B cell (primary cell): ENCODE results near the gene VAV3.

Source experiments
- EZH2 ChIP-seq: IDR thresholded peaks from 2 replicates; pipeline ENCODE4 v1.6.1; 2012; ENCODE audit warnings: borderline replicate concordance, low read depth, mild to moderate bottlenecking, moderate library complexity, low read length; ENCODE audit not compliant: insufficient read depth, poor library complexity, severe bottlenecking
- TF ChIP-seq, protein P1 (sequence below): fragments of 200-600 bp; IDR thresholded peaks from one replicate; pipeline ENCODE4 v1.8.0; 2022; ENCODE audit warnings: antibody characterized with exemption, mild to moderate bottlenecking

DNA sequence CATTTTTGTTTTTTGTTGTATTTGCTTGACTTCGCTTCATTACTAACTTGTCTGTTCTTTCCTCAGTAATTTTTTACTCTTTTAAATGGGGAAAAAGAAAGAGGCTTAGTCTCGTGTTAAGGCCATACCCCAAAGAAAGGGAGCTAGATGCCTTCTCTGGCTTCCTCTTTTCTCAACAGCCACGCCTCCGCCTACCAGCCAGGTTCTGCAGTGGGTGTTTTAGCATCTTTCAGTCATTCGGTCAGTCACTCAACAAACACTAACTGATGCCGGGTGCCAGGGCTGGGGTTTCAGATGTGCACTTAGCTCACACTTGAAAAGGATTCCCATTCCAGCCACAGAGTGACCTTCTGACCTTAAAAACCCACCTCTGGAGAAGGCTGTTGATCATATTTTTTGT, 46.3 kb upstream of the VAV3 start:
- TF ChIP-seq, protein P1, sequence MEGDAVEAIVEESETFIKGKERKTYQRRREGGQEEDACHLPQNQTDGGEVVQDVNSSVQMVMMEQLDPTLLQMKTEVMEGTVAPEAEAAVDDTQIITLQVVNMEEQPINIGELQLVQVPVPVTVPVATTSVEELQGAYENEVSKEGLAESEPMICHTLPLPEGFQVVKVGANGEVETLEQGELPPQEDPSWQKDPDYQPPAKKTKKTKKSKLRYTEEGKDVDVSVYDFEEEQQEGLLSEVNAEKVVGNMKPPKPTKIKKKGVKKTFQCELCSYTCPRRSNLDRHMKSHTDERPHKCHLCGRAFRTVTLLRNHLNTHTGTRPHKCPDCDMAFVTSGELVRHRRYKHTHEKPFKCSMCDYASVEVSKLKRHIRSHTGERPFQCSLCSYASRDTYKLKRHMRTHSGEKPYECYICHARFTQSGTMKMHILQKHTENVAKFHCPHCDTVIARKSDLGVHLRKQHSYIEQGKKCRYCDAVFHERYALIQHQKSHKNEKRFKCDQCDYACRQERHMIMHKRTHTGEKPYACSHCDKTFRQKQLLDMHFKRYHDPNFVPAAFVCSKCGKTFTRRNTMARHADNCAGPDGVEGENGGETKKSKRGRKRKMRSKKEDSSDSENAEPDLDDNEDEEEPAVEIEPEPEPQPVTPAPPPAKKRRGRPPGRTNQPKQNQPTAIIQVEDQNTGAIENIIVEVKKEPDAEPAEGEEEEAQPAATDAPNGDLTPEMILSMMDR, result no peak
- no peak for TF ChIP-seq EZH2
